HT1080 (cell line): ENCODE measurements around the gene TBXA2R. TPM values are rescaled to one million over a fixed set of nuclear protein-coding genes. Genes with fewer than 3 reads are reported as not detected.
"Not testable (repeated sequence)": the region's sequence is repeated elsewhere in the genome, so short reads cannot be mapped to it uniquely, and the experiment has no call there.

Source experiments
- DNase-seq: peaks from one replicate; pipeline ENCODE4 v3.0.0-alpha.2; 2015; ENCODE audit warnings: low read depth
- total RNA-seq: library from RNA; depleted of rRNA; stranded (reverse); fragments of >200 nt; shearing (Covaris generic); gene quantifications from 2 replicates; pipeline ENCODE4 v1.2.3, GENCODE V29; 2014

TBXA2R gene
- total RNA-seq, 1 experiment from 2014 or later, result 0.96 TPM

DNA sequence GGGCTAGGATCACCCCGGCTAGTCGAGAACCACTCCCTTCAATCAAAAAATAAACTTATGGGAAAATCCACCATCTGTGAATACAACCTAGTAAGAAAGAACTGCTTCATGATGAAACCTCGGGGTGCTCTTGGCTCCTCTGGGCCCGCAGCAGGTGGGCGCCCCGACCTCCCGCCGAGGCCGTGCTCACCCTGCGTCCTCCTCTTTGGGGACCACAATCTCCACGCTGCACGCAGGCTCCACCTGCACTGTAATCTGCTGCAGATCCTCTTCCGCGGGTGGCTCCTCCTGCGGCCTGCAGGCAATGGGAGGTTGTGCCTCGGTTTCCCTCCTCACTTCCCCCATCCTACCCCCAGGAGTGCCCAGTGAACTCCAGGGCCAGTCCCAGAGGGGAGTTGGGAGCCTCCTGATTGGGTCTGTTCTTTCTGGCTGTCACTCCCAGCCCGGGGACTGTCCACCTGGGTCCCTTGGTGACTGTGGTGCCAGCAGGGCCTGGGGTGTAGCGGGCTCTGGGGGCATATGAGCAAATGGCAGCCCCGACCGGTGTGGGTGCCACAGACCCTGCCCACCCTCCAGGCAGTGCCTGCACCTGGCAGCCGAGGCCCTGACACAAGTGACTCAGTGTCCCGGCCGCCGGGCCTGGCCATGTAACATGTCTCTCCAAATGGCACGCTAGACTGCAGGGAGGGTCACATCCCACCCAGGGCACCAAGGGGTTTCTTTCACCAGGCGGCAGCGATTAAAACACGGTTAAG, 35.0 kb upstream of the TBXA2R start:
- DNase-seq, result no peak

GRCh38 chr19:3639479-3639878, 32.8 kb upstream of the TBXA2R start:
- DNase-seq, result no peak

DNA sequence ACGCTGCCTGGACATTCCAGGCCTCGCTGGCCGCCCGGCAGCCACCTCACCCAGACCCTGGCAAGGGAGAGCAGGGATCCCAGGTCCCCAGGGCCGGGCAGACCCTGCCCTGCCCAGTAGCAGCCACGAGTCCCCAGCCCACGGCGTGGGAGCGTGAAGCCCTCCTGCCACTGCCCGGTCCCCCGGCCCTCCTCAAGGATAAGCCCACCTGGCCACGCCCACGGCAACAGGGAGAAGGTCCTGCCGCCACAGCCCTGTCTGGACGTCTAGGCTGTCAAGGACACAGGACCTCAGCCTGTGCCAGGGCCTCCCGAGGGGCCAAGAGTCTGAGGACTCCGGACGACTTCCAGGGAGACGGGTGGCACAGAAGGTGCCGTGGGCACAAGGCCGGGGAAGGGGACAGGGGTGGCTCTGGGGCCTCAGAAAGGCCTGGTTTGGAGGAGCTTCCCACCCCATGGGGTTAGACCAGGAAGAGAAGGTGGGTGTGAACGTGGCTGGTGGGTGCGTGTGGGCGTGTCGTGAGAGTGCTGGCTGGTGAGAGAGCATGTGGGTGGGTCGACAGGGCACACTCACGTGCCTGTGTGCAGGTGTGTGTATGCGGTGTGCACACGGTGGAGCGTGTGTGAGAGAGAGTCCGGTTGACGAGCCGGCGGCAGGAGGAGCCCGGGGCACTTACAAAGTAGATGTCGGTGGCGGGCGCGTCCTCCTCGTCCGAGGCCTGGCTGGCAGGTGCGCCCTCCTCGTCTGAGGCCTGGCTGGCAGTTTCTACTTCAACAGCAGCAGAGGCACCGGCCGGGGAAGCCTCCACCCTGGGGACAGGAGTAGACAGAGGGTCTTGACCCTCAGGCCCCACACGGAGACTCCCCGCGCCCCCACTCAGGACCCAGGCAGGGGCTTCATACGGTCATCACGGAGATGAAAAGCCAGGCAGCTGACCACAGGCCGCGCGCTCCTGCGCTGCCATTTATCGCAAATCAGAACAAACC, 31.8 kb upstream of the TBXA2R start:
- DNase-seq, result no peak

DNA sequence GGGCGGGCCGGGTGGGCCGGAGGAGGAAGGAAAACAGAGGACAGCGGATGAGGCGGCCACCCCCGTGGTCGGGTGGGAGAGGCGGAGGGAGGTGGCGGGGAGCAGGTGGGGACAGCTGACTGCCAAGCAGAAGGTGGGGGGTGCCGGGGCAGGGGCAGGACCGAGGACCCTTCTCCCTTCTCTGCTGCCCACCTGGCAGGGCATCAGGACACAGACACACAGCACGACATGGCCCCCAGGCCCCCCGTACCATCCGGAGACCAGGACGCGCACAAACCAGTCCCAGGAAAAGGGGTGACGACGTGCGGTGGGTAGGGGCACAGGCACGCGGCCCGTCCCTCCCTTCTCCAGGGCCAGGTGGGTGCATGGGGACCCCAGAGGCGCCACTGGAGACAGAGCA, 30.9 kb upstream of the TBXA2R start:
- DNase-seq, result no peak

DNA sequence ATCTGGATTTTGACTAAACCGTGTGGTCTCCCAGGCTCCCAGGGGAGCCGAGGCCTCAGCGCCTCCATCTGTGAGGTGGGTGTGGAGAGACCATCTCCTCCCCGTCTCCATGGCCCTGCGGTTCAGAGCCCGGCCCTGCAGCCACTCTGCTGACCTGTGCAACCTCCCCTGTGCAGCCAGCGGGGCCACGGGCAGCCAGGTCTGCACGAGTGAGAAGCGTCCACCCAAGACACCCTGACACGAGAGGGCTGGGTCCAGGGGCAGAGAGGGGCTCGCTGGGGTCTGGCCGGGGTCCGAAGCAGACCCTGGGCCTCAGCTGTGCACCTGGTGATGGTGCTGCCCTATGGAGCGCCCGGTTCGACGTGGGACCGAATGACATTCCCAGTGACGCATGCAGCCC, 30.3 kb upstream of the TBXA2R start:
- DNase-seq, result no peak

- no peak for DNase-seq
Observed at GRCh38 chr19:3636506-3636905, 29.8 kb upstream of the TBXA2R start.

DNA sequence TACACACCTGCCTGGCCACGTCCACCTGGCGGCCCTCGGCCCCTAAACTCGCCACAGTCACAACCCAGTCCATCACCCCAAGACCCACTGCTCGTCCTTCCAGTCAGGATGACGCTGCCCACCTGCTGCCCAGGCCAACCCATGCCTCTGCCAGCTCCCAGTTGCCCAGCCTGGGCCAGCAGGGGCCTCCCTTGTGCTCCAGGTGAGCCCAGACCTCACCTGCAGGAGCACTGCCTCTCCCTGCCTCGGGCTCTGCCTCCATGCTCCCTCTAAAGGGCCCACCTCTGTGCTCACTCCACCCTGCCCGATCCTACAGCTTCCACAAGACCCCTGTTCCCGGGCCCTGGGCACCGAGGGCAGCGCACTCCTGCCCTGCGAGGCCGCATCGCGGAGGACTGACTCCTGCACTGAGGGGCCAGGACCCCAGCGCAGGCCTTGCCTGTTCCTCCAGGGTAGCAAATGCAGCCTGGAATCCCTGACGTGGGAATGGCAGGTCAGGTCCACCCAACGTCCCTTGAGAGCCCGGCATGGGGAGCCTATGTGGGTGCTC, 27.9 kb upstream of the TBXA2R start:
- DNase-seq, result no peak

GRCh38 chr19:3633559-3633988, 26.9 kb upstream of the TBXA2R start:
- DNase-seq, result no peak

GRCh38 chr19:3632739-3633558, 26.3 kb upstream of the TBXA2R start:
- no peak for DNase-seq

- DNase-seq, result no peak
Observed at GRCh38 chr19:3632098-3632497, 25.4 kb upstream of the TBXA2R start.

DNA sequence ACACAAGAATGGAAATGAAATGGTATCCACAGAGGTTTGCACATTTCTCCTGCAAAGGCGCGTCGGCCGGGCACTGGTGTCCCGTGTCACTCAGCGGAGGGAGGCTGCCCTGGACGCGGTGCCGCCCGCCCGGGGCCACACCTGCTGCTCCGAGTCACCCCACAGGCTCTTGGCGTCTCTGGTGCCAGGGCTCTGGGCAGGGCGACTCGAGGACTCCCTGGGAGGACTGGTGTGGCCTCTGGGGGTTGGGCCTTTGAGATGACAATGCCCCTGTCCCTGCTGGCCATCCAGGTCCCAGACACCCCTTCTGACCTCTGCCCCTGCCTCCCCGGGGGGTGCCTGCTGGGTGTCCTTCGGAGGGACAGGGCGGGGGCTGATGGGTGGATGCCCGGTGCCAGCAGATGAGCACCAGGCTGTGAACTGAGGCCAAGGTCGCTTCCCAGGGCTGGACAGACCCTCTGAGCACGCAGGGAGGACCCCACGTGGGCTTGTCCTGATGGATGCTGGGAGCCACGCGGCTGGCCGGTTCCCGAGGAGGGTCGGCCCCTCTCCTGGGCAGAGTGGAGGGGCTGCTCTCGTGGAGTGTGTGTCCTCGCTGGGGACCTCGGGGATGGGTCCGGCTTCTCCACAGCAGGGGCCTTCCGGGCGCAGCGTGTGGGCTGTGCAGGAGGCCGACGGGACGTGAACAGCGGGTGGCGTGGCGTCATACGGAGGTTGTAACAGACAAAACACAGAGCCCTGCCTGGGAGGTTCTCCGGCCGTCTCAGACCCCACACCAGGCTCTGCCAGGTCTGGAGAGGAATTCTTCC, 24.6 kb upstream of the TBXA2R start:
- DNase-seq, result no peak

- DNase-seq, result not testable (repeated sequence)
Observed at GRCh38 chr19:3628766-3629165, 22.1 kb upstream of the TBXA2R start.

- no peak for DNase-seq
Observed at GRCh38 chr19:3627351-3627723, 20.7 kb upstream of the TBXA2R start.

GRCh38 chr19:3626473-3627350, 20.0 kb upstream of the TBXA2R start, which contains the start of gene CACTIN:
Gene CACTIN (minus strand): TSS chr19:3626790. CDS start chr19:3626762, 28 bp downstream.
- peak; percentile 94 for DNase-seq

DNA sequence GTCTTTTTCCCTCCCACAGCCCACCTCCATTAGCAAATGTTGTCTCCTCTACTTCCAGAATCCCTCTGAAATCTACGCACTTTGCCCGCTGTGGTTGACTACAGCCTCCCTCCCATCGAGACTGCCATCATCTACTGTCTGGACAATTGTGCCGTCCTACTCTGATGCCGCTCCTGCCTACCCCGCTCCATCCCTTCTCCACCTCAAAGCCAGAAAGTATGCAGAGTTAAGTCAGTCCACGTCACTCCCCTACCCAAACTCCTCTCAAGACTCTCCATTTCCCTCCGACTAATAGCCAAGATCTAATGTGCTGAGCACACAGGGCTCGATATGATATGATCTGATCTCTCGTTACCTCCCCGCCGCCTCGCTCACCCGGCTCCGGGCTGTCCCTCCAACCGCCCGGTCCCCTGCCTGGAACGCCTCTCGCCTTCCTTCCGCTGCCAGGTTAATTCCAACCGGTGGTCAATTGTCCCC, 19.4 kb upstream of the TBXA2R start:
- no peak for DNase-seq

DNA sequence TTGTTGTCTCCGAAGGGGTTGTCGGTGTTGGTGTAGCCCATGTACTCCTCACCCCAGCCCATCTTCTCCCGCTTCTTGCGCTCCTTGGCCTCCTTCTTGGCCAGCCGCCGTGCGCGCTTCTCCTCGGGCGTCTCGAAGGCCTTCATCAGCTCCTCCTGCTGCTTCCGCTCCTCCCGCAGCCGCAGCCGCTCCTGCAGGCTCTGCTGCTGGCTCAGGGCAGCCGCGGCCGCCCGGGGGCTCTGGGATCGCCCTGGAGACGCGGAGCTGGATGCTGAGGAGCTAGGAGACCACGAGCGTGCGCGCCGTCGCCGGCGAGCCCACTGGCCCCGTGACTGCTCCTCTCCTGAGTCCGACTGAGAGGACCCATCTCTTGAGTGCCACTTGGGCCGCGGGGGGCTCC, 17.0 kb upstream of the TBXA2R start:
- no peak for DNase-seq

GRCh38 chr19:3622224-3622623, 15.5 kb upstream of the TBXA2R start:
- no peak for DNase-seq

- no peak for DNase-seq
Observed at GRCh38 chr19:3621689-3622088, 15.0 kb upstream of the TBXA2R start.
